GM19467 (cell line): ENCODE measurements around the gene ARHGAP15.

Experiments
- ATAC-seq: cut with Tn5 transposase; IDR thresholded peaks from one replicate; pipeline ENCODE4 v1.9.1; 2021; ENCODE audit warnings: mild to moderate bottlenecking, moderate library complexity; ENCODE audit not compliant: unreplicated experiment

The ARHGAP15 gene

DNA sequence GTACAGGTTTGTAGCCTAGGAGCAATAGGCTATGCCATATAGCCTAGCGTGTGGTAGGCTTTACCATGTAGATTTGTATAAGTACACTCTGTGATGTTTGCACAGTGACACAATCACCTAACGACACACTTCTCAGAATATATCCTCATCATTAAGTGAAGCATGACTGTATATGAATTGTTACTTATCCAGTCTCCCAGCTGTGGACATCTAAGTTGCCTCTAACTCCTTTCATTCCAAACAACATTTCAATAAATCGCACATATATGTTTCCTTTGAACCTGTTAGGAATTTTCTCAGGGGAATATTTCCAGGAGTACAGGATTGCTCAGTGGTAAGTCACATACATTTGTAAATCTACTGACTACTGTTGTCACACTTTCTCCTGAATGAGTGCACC, 90.0 kb downstream of the ARHGAP15 start:
- ATAC-seq, result no peak

- ATAC-seq, result no peak
Measured at GRCh38 chr2:143223556-143223955, 94.3 kb downstream of the ARHGAP15 start.

GRCh38 chr2:143225931-143226330, 96.7 kb downstream of the ARHGAP15 start:
- ATAC-seq, result no peak

- no peak for ATAC-seq
Measured at GRCh38 chr2:143226714-143227541, 97.7 kb downstream of the ARHGAP15 start.

GRCh38 chr2:143229411-143229810, 100.2 kb downstream of the ARHGAP15 start:
- ATAC-seq, result no peak

- no peak for ATAC-seq
Measured at GRCh38 chr2:143229952-143230351, 100.7 kb downstream of the ARHGAP15 start.

DNA sequence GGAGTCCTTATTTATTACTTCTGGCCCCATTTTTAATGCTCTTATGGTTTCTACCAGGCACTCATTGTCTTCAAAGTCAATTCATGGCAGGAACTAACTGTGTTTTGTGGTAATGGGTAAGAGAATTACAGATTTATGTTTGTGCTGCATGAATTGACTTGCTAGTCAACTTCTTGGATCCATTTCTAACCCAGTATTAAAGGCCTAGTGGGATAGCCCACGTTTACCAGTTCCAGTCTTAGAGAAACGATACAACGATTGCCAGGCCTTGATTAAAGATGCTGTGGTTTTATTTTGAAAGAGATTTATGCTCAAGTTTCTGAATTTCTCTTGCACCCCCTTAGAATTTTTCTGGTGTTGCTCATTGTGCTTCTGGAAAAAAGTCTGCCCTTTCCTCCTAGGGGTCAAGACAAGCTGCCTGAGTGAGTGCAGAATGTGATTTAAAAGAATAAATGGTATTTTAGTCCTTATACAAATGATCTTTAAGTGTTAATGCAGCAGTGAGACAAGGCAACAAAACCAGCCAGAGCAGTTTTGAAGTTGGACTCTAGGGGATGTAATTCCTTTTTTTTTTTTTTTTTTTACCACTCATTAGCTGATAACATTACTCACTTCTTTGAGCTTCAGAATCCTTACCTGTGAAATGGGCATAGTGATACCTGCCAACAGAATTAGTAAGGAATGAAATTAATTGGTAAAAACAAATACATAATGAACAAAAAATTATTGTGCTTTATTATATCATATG, 101.5 kb downstream of the ARHGAP15 start:
- no peak for ATAC-seq

- ATAC-seq, result no peak
Measured at GRCh38 chr2:143231254-143231645, 102.0 kb downstream of the ARHGAP15 start.

DNA sequence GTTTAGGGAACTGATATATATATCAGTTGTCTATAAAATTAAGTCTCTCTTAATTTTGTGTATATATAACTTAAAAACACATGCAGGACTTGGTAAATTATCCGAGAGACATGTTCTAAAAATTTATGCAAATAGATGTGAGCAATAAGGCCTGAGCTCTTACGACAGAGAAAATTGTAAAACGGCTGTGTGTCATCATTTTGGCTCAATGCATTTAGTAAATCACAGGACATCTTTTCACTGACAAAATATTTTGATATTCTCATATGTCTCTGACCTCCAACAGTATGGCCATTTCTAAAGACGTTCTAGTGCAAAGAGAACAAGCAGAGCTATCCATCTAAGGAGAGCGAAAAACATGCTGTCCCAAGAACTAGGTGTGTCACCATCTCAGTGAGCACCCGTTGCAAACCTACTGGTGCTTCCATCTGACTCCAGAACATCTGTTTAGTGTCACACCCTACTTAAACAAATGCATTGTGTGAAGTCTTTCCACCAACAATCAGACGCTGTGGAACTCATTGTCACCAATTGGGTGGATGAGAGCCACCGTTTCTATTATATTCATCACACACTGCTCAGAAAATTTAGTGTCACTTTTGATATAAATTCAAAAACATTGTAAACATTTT, 108.0 kb downstream of the ARHGAP15 start:
- no peak for ATAC-seq

GRCh38 chr2:143241403-143242088, 112.3 kb downstream of the ARHGAP15 start:
- ATAC-seq, result no peak

- ATAC-seq, result no peak
Measured at GRCh38 chr2:143246246-143246645, 117.0 kb downstream of the ARHGAP15 start.

- no peak for ATAC-seq
Measured at GRCh38 chr2:143246815-143247744, 117.9 kb downstream of the ARHGAP15 start.

GRCh38 chr2:143248631-143249030, 119.4 kb downstream of the ARHGAP15 start:
- ATAC-seq, result no peak

GRCh38 chr2:143251681-143252080, 122.5 kb downstream of the ARHGAP15 start:
- ATAC-seq, result no peak

GRCh38 chr2:143252138-143252907, 123.1 kb downstream of the ARHGAP15 start:
- ATAC-seq, result no peak

DNA sequence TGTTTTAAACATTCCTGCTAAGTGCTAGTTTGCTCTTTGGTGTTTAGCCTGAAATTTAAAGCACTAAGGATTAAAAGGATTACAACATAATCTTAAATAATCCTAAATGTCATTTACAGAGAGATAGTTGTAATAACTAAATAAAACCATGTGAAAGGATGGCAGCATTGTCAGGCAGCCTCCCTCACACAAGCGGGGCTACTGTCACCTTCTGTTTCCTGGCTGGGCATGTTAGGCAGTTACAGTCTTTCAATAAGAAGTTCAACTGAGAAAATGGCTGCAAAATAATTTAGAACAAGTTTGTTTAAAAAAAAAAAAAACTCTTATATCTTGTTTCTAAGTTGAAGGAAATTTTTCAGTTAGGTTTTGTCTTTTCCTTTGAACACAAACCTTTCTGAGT, 124.9 kb downstream of the ARHGAP15 start:
- ATAC-seq, result no peak

DNA sequence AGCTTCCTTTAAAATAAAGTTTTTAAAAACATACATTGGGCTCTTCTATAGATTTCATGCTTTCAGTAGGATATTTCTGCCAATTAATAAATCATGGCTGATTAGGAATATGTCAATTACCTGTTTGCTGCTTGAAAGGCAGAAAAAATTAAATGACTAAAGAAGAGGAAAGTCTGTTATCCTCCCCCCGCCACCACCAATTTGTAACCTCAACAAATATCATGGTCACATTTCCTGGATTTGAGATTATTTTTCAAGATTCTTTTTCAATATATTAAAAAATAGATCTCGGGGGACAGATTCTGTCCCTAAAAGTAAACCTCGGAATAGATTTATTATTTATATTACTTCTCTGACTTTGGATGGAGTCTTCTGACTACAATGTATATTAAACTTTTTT, 125.9 kb downstream of the ARHGAP15 start:
- no peak for ATAC-seq

DNA sequence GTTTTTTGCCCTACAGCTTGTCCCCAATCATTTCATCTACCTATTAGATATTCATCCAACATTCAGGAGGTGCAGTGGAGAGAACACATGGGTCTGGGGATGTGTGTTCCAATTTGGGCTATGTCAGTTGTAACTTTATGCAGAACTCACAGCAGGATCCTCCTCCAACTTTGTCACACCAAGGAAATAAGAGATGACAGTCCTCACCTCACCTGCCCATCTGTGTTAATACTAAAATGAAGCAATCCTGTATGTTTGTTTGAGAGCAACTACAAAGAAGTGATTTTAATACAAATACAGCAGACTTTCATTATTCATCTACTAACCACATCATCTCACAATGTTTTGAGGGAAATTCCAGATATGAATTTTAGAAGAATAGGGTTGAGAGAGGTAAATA, 126.7 kb downstream of the ARHGAP15 start:
- ATAC-seq, result no peak

- no peak for ATAC-seq
Measured at GRCh38 chr2:143258126-143258892, 129.1 kb downstream of the ARHGAP15 start.
